TTC549 (cell line): ENCODE data around the gene NUF2.
"Not testable (repeated sequence)": the region's sequence is repeated elsewhere in the genome, so short reads cannot be mapped to it uniquely, and the experiment has no call there.

Experiments
- FAIRE-seq: peaks from 2 replicates; lab custom pipeline; 2012; peaks lifted over from hg19 to GRCh38; lab: Jason Lieb, UNC

The NUF2 gene

DNA sequence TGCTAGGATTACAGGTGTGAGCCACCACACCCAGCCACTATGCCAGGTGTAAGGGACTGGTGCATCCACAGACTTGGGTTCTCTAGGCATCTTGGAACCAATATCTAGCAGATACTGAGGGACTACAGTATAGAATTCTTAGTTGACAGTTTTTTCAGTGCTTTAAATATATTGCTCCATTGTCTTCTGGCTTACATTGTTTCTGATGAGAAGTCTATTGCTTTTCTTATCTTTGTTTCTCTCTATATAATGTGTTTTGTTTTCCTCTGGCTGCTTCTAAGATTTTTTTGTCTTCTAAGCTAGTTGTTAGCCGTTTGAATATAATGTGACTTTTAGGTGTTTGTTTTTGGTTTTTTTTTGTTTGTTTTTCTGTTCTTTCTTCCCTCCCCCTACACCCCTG lies 13.5 kb downstream of the NUF2 start:
- FAIRE-seq = no peak

DNA sequence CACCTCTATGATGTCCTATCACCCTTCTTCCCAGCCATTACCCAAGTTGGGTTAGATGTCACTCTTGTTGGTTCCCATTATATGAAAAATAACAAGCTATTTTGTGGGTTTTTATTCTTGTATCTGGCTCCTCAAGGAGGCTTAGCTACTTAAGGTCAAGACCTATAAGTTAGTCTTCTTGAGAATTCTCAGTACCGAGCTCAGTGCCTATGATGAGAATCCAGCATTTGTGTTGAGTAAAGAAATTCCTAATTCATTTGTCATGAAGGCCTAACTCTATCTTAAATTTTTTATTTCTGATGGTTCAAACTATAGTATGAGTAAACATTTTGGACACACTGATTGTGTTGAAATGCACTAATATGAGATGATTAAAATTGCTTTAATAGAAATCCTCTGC lies 15.9 kb downstream of the NUF2 start:
- no peak for FAIRE-seq

DNA sequence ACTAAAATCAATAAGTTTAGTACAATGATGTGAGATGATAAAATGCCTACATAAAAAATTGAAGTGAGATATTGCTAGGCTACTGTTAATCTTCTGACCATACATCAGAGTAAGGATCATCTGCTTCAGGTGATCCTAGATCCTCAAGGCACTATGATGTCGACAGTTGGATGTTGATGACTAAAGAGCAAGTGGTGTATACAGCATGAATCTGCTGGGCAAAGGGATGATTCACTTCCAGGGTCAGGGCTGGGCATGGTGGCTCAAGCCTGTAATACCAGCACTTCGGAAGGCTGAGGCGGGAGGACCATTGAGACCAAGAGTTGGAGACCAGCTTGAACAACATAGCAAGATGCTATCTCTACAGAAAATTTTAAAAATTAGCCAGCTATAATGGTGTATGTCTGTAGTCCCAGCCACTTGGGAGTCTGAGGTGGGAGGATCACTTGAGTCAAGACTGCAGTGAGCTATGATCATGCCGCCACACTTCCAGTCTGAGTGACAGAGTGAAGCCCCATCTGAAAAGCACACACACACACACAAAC lies 24.6 kb downstream of the NUF2 start:
- FAIRE-seq = no peak

DNA sequence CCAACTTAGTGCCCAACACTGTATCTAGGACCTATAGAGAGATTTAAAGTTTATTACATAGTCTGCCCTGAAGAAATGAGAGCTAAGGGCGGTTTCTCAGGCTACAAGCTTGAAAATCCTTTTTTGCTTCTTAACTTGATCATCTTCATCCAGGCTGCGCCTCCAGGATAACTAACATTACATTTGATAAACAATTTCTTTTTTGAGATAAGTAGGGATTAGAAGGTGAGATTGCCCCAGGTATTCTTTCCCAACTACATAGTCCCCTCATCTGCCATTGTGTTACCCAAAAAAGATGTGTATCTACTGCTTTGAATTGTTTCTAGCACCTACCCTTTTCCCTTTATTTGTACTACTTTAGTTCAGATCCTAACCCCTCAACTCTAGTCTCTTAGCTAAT lies 25.4 kb downstream of the NUF2 start:
- no peak for FAIRE-seq

DNA sequence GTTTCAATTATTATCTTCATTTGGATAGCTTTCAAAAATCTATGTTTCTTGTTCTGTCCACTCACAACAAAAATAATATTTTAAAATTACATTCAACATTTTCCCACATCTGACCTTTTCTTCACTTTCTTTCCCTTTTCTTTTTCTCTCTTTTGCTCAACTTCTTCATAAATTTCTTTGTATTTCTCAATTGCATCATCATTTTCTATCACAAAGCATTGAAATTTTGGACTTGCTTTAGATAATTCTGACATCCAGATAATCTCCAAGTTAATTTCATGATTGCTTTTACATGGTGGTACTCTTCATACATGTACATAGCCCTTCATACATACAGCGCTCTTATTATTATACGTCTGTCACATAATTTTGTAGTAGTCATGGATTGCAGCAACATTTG lies 30.2 kb downstream of the NUF2 start:
- FAIRE-seq = peak; percentile 59

DNA sequence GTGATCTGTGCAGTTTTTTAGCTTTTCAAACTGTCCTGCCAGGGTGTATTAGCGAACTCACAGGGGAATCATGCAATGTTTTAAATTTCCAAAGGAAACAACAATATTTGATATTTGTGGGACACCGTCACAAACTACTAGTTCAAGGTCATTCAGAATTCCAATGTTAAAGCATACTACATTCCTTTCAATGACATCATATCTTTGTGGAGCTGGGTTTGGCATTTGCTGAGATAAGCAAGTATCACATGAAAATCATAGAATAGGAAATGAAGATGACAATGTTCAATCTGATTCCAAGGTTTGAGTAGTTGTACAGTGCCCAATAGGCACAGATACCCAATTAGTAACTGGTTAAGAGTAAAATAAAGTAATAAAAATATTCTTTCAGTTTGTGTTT lies 35.6 kb downstream of the NUF2 start:
- FAIRE-seq = no peak

DNA sequence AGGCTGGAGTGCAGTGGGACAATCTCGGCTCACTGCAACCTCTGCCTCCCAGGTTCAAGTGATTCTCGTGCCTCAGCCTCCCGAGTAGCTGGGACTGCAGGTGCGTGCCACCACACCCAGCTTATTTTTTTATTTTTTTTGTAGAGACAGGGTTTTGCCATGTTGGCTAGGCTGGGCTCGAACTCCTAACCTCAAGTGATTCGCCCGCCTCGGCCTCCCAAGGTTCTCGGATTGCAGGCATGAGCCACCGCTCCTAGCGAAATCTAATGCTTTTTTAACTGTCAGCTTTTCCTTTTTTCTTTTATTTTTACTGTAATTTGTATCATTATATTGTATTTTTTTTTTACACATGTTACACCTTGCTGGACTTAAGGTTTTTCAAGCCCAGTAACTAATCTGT lies 36.4 kb downstream of the NUF2 start:
- FAIRE-seq = not testable (repeated sequence)

DNA sequence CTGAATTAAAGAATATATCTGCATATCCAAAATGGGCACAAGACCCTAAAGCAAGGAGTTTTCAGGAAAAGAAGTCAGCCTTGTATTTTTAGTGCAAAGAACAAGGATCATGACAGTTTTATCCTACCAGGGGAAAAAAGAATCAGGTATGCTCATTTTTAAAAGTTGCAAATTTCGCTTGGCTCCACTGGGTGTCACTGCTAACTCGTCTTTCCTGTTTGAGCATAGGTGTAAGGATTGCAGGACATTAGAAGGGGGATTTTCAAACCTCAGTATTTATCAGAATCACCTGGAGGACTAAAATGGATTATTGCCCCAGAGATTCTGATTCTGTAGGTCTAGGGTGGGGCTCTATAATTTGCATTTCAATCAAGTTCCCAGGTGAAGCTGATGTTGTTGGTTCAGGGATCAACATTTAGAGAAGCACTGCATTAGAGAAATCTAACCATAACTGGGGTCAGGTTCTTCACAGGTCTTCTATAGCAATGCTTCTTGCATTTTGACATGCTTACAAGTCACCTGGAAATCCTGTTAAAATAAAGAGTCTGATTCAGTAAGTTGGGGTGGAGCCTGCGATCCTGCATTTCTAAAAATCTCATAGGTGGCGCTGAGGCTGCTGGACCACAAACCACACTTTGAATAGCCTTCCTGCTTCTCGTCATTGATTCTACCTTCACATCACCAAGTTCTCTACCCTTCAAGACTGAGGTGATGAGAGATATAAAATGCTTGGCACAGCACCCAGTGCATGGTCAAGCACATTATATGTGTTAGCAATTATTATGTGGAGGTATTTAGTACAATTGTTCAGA lies 39.6 kb downstream of the NUF2 start:
- FAIRE-seq = peak; percentile 90

DNA sequence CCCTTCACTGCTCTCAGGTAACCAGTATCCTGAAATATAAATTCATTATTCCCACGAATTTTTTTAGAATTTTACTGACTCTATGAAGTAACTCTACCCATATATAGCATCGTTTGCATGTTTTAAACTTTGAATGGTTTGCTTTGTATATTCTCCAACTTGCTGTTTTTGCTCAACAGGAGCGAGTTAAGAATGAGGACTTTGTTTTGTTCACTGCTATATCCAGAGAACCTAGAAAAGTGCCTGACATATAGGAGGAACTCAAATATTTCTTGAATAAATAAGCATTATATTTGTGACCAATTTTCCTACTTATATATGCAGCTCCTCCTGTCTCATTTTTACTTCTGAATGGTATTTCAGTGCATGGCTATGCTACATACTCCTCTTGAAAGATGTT lies 43.4 kb downstream of the NUF2 start:
- no peak for FAIRE-seq

DNA sequence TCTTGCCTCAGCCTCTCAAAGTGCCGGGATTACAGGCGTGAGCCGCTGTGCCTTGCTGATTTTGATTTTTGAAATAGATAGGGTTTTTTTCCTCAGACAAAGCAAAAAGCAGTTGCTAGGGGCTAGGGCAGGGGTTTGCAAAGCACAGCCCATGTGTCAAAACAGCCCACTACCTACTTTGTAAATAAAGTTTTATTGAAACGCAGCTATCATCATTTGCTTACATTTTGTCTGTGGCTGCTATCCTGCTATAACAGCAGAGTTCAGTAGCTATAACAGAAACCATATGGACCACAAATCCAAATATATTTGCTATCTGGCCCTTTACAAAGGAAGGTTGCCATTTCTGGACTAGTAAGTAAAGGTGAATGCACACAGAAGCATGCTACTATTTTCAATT lies 44.8 kb downstream of the NUF2 start:
- FAIRE-seq = no peak

DNA sequence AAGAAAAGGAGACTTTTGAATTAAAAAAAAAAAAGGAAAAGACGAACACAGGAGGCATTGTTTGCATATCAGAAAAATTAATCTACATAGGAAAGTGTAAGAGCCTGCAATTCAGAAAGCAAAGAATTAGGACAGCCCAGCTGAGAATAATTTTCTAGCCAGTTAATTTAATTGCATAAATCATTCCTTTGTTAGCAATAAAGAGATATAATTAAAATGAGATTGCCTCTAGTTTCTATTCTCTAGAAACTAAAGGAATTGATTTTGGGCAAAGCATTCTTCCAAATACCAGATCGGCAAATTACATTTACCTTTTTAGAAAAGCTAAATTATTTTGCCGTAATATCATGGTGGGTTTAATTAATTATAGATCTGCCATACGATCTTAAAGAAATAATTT lies 46.0 kb downstream of the NUF2 start:
- no peak for FAIRE-seq

DNA sequence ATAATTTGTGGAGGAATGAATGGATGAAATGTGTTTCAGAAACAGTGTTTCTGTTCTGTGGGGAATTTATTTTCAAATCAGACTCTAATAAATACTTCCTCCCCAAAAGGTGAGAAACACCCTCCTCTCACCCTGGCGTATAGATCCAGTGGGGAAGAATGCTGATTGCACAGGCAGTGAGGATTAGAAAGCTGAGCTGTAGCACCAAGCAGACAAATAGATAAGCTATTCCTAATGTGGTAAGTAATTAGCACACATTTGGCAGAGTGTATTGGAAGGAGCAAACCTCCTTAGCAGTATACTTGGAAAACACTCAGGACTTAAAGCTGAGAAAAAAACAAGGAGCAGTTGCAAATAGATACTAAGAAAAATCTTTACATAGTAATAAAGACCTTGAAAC lies 50.8 kb downstream of the NUF2 start:
- FAIRE-seq = no peak

DNA sequence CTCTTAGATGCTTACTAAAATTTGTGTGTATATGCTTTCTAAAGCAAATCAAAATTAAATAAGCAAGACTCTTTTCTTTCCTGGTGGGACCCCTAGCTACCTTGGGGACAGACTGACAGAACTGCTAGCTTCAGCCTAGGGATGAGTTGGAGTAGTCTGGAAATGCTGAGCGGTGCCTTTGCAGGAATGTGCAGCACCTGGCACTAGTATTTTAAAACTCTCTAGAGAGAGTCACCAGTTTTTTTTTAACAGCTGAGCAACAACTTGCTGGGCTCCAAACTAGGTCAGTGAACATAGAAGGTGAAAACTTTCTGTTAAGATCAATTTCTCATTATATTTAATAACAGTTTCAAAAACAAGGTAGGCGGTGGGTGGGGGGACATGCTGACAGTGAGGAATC lies 56.8 kb downstream of the NUF2 start:
- FAIRE-seq = no peak

DNA sequence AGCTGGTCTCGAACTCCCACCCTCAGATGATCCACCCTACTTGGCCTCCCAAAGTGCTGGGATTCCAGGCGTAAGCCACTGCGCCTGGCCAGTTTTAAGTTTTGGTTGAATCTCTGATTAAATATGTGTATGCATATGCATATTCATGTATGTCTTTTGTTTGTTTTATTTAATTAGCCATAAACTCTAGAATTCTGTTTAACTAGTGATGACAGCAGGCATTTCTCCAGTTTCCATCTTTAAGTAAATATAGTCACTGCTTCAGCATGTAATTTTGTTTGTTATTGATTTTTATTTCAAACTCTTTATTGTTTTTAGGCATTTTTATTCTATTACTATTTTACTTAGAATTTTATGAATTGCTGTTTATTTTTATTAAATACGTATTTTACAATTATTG lies 58.0 kb downstream of the NUF2 start:
- no peak for FAIRE-seq

DNA sequence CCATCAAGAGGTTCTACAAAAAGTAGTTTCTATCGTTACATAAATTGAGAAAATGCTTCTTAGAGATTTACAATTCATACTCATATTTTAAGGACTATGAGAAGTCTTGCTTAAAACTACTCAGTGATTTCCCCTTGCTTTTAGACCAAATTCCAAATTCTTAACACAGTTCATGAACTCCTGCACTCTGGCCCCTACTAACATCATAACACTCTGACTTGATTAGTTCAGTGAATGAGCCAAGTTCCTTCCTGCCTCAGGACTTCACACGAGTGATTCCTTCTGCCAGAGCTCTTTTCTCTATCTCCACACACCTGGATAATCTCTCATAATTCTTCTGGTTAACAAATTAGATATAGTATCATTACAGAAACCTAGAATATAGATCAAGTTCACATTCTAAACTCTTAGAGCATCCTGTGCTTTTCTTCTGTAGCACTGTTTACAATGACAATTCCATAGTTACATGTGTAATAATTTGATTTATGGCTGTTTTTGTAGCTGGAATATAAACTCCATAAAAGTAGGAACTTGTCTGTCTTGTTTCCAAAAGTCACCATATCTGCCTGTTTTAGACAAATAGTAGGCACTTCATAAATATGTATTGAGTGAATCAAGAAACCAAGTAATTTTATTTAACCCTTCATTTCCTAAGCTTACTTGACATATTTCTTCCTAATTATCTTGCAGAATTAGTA lies 59.9 kb downstream of the NUF2 start:
- no peak for FAIRE-seq

DNA sequence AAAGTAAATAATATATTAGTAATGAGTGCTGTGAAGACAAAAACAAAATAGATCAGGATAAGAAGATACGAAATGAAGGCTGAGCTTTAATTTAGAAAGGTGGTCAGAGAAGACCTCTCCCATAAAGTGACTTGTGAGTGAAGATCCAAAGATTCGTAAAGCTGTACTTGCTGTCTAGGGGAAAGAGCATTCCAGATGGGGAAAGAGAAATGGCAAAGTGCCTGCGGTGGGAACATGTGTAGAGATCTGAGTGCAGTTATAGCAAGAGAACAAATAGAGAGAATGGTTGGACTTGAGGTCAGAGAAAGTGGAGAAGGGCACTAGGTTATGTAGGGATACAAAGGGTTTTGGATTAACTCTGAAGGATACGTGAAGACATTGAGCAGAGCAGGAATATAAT lies 60.6 kb downstream of the NUF2 start:
- no peak for FAIRE-seq

DNA sequence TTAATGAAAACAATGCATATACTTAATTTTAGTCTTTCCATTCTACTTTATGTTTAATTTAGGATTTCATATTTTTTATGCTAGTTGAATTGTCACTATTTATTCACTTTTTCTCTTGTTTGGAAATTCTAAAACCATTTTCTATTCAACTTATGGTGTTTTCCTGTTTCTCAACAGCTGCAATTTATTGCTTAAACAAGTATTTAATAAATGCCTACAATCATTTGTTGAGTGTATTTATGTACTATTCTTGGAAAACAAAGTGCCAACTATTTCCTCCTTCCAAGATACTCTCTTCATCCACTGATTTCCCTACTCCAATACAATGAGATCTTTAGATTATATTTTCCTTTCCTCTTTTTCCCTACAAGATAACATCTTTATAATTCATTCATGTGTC lies 65.4 kb downstream of the NUF2 start:
- FAIRE-seq = peak; percentile 37

DNA sequence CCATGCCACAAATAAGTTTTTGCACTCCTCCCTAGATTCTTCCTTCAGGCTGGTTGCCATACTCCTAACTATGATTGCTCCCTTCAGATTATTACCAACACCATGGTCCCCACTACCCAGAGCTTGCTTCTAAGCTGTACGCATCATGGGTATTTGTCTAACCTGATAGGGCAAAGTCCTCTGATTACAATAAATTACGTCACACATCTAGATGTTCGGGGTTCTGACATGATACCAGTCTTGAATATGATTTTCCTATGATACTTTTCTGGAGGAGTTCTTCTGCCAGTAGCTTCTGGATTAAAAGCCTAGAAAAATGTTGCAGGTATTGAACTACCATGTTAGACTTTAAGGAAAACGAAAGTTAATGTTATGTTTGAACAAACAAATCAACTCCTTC lies 67.2 kb downstream of the NUF2 start:
- no peak for FAIRE-seq

DNA sequence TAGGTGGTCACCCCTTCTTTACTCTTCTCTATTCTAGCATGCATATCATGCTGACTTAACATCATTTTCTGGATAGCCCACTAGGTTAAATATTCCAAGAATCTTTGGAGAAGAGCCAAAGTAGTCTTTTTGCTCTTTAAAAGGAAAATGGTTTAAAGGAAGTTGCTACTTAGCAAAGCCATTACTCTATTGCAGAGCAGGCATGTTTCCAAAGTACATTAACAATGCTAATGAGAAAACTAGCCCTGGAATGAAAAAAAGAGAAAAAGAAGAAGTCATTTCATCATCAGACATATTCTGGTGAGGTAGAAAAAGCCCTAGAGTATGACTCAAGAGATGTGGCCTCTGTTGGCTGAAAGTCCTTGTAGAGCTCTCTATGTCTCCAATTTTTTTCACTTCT lies 74.0 kb downstream of the NUF2 start:
- FAIRE-seq = no peak

DNA sequence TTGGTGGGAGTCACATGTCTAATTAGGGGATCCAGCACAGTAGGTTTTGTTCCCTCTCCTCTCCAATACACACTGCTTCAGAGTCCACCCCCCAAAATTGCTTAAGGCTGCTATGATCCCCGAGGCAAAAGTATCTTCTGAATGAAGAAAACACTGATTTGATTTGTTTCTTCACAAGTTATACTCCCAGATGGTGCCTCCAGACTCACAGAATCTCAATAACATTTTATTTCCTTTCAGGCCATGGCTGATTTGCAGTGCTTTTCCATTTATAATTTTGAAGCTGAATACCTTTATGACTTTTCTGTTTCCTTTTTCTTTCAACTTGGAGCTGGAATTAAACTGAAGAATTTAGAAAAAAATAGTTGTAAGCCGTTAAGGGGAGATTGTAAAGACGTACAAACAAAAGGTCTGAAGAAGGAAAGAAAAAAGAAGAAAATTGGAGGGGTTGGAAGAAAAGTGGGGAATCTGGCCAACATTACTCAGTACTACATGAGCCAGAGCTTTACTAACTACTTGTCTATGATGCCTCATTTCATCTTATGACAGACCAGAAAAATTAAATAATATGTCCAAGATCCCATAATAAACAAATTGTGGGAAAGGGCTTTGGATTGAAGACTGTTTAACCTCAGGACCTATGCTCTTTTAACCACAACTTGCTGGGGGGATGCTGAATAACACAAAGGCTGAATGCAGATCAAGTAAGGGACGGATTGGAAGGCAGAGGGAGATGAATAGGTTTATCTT lies 75.9 kb downstream of the NUF2 start:
- FAIRE-seq = no peak

DNA sequence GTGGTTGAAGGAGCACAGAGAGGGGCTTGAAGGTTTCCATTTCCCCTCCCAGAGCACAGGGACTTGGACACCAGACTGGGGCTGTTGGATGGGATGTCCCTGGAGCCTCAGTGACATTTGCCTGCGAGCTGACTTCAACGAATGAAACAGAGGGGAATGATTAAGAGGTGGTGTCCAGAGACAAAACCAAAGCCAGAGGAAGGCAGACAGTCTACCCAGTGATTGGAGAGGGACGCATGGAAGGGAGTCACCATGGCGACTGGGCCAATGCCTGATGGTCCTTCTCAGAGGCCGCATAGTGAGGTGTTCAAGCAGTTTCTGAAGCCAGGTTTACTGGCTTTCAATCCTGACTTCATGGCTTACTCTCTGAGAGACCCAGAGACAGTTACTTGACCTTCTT lies 77.2 kb downstream of the NUF2 start:
- FAIRE-seq = no peak

DNA sequence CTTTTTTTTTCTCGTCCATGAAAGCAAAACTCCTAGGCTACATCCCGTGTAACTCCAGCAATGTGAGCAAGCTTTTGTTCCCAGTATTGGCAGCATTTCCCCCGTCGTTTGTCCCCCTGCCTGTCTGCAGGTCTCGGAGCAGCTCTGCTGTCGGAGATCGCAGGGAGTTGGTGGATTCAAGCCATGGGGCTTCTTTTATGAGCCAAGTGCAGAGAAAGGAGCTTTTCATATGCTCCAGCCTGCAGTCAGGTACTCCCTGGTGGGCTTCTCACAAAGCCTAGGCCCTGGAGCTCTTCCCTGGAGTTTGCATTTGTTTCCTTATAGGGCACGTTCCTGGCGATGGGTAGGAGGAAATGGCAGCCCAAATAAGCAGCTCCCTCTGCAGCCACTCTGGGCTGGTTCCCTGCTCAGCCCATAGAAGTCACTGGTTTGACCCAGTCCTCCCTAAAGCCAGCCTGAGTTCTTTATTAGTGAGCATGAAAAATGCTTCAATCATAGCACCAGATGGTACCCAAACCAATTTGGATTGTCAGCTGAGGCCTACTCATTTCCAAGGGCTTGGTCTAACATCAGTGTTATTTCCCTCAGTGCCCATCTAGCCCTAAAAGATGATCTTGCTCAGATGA lies 78.3 kb downstream of the NUF2 start:
- FAIRE-seq = no peak

DNA sequence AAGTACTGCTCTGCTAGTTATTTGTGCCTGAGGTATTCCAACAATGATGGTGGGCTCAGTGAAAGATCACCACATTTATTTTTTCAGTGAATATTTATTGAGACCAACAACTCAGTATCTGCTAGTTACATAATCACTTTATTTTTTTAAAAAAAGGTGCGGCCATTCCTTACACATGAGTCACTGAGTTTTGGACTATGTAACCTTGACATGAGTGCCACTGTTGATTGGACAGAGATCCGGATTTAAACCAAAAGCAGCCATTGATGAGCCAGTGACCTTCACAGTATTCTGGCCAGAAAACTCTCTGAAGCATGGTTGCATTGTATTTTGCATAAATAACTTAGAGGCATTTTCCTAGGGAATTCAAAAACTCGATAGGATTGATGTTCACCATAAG lies 79.5 kb downstream of the NUF2 start:
- FAIRE-seq = no peak
